Measurements from ENCODE around the gene RYR3.

- TF ChIP-seq POLR2A (IDR thresholded peaks at IDR 0.05) (no peak), CTCF (IDR thresholded peaks at IDR 0.05) (no peak)
These were observed 382.5 kb downstream of the RYR3 start for GRCh38 chr15:33693166-33693800.
